Panc1 (cell line): ENCODE results near the gene NPM1.

Experiments
- CTCF ChIP-seq: fragments of 450-650 bp; IDR thresholded peaks from 2 replicates; pipeline ENCODE4 v1.5.1; 2017; ENCODE audit warnings: mild to moderate bottlenecking
- REST ChIP-seq, 2 experiments: IDR thresholded peaks; 2 replicates each; pipeline ENCODE4 v1.6.1; 2011 to 2012; ENCODE audit warnings: low read depth in 2 of 2, control low read depth in 1 of 2, low read length in 1 of 2, mild to moderate bottlenecking in 1 of 2, moderate library complexity in 1 of 2; ENCODE audit not compliant: insufficient read depth in 1 of 2

- TF ChIP-seq CTCF = no peak
- TF ChIP-seq REST (IDR thresholded peaks at IDR 0.05; ENCODE audit: insufficient read depth in 1 of 2, low read depth in 2 of 2, low read length in 1 of 2) = no peak
Measured at GRCh38 chr5:171397190-171397589, 9.5 kb downstream of the NPM1 start.
